ENCODE data around the gene CIAPIN1.

The CIAPIN1 gene

GRCh38 chr16:57447186-57447962 is at the start of gene CIAPIN1, which contains the start of gene COQ9:
TSS of gene CIAPIN1 (minus strand) at chr16:57447385. CDS start at chr16:57440928, 6,457 bp downstream.
TSS of gene COQ9 (plus strand) at chr16:57447479. CDS start at chr16:57447506, 27 bp downstream.
- DNase-seq, result peak; percentile 90

- no peak for DNase-seq
Observed at GRCh38 chr16:57493767-57494166, 46.6 kb upstream of the CIAPIN1 start.

- no peak for DNase-seq
Observed at GRCh38 chr16:57489229-57489628, 42.0 kb upstream of the CIAPIN1 start.

GRCh38 chr16:57486858-57487834 is 40.0 kb upstream of the CIAPIN1 start:
- DNase-seq, result no peak

GRCh38 chr16:57485916-57486857 is 39.0 kb upstream of the CIAPIN1 start, which contains the start of gene DOK4:
TSS of gene DOK4 (minus strand) at chr16:57486493. CDS start at chr16:57479507, 6,986 bp downstream.
- DNase-seq, result peak; percentile 71

- no peak for DNase-seq
Observed at GRCh38 chr16:57485091-57485915, 38.1 kb upstream of the CIAPIN1 start.

- DNase-seq, result no peak
Observed at GRCh38 chr16:57484515-57485005, 37.4 kb upstream of the CIAPIN1 start.

- DNase-seq, result no peak
Observed at GRCh38 chr16:57483725-57484514, 36.7 kb upstream of the CIAPIN1 start.

GRCh38 chr16:57482845-57483545 is 35.8 kb upstream of the CIAPIN1 start:
- no peak for DNase-seq

GRCh38 chr16:57481421-57481820 is 34.2 kb upstream of the CIAPIN1 start:
- DNase-seq, result no peak

GRCh38 chr16:57480754-57481230 is 33.6 kb upstream of the CIAPIN1 start:
- DNase-seq, result no peak

GRCh38 chr16:57479976-57480753 is 33.0 kb upstream of the CIAPIN1 start:
- DNase-seq, result no peak

GRCh38 chr16:57479205-57479975 is 32.2 kb upstream of the CIAPIN1 start:
- DNase-seq, result peak; percentile 43

- DNase-seq, result no peak
Observed at GRCh38 chr16:57478396-57479204, 31.4 kb upstream of the CIAPIN1 start.

- DNase-seq, result no peak
Observed at GRCh38 chr16:57477531-57478202, 30.5 kb upstream of the CIAPIN1 start.
